ENCODE results near the gene IPO5. TPM values are rescaled to one million over a fixed set of nuclear protein-coding genes. Genes with fewer than 3 reads are reported as not detected.
"Not testable (repeated sequence)": the region's sequence is repeated elsewhere in the genome, so short reads cannot be mapped to it uniquely, and the experiment has no call there.

Gene IPO5
- total and polyA plus RNA-seq, 4 donors: 35.6 to 128 (median 75.1) TPM

DNA sequence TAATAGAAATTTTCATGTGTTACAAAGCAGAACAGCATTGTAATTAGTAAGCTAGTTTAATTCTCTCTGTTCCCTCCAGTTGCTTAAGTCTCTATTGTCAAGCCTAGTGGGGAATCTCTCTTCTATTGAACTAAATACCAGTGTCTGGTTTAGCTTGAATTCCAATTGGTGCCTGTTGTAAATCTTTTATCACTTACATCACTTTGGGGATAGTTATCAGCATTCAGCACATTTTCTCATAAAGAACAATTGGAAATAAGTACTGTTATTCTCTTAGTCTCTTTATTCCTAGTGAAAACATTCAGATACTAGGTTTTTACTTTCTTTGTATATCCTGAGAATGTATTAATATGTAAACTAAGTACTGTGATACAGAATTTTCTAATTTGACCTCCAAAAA, 25.2 kb downstream of the IPO5 start:
- intact Hi-C loops (cut with DNase I): no loop called here
- Histone ChIP-seq H3K4me1 (ENCODE audit: control insufficient read depth in 1 of 2, insufficient read depth in 2 of 2, low read length in 2 of 2) (peaks cover 0 to 6% of the 10 kb centered on the region in 2 donors), H3K27ac (ENCODE audit: low read depth in 1 of 2, low read length in 2 of 2) (no peak overlapping the region), H3K27me3 (ENCODE audit: control insufficient read depth in 1 of 2, insufficient read depth in 2 of 2, low read length in 1 of 2) (no peaks in the 10 kb centered on the region), H3K4me3 (ENCODE audit: low read length in 2 of 2) (no peak overlapping the region), H3K9me3 (ENCODE audit: control insufficient read depth, low read length) (no peaks in the 10 kb centered on the region), H3K36me3 (ENCODE audit: control insufficient read depth in 1 of 2, insufficient read depth in 2 of 2, low read length in 1 of 2) (no peaks in the 10 kb centered on the region)
- DNase-seq: no peak
- ATAC-seq (ENCODE audit: low FRiP score): no peak

DNA sequence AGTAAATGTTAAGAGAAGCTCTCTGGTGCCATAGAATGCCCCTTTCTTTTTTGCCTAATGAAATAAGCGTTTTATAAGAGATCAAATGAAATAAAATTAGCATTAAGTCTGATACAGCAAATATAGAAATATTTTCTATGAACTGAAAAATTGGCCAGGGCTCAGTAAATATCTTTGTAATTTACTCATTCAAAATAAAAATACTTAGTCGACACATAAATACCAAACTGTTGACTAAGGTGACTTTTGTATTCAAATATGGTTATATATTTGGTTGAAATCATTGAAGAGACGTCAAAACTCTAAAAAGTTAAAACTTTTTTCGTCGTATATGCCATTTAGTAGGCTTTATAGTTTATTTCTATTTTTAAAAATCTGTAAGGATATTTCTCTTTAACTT, 25.6 kb downstream of the IPO5 start:
- H3K4me3 ChIP-seq (ENCODE audit: low read length in 2 of 2): no peak overlapping the region
- no peaks in the 10 kb centered on the region for H3K27me3 ChIP-seq (ENCODE audit: control insufficient read depth in 1 of 2, insufficient read depth in 2 of 2, low read length in 1 of 2)
- H3K4me1 ChIP-seq (ENCODE audit: control insufficient read depth in 1 of 2, insufficient read depth in 2 of 2, low read length in 2 of 2): peaks cover 0 to 6% of the 10 kb centered on the region in 2 donors
- intact Hi-C loops (cut with DNase I): no loop called here
- ATAC-seq (ENCODE audit: low FRiP score): no peak
- H3K9me3 ChIP-seq (ENCODE audit: control insufficient read depth, low read length): no peaks in the 10 kb centered on the region
- H3K27ac ChIP-seq (ENCODE audit: low read depth in 1 of 2, low read length in 2 of 2): no peak overlapping the region
- H3K36me3 ChIP-seq (ENCODE audit: control insufficient read depth in 1 of 2, insufficient read depth in 2 of 2, low read length in 1 of 2): no peaks in the 10 kb centered on the region
- DNase-seq: no peak
- 34 to 45% methylated on average over 5 of the region's 5 CpGs for WGBS, 2 donors

DNA sequence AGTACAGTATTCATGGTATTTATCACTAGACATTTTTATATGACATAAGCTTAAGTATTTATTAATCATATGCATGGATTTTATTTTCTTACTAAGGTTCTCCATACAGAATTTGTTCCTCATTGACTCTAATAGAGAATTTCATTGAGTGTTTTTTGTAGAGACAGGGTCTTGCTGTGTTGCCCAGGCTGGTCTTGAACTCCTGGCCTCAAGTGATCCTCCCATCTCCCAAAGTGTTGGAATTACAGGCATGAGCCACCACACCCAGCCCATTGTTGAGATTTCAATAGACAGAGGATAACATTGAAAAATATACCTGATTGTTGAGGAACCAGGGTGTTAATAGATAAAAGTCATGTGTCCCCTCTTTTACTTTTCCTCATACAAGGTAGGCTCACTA, 26.1 kb downstream of the IPO5 start:
- Histone ChIP-seq H3K9me3 (ENCODE audit: control insufficient read depth, low read length) (no peaks in the 10 kb centered on the region), H3K4me1 (ENCODE audit: control insufficient read depth in 1 of 2, insufficient read depth in 2 of 2, low read length in 2 of 2) (peaks cover 0 to 6% of the 10 kb centered on the region in 2 donors), H3K36me3 (ENCODE audit: control insufficient read depth in 1 of 2, insufficient read depth in 2 of 2, low read length in 1 of 2) (no peaks in the 10 kb centered on the region), H3K27me3 (ENCODE audit: control insufficient read depth in 1 of 2, insufficient read depth in 2 of 2, low read length in 1 of 2) (no peaks in the 10 kb centered on the region), H3K27ac (ENCODE audit: low read depth in 1 of 2, low read length in 2 of 2) (no peak overlapping the region), H3K4me3 (ENCODE audit: low read length in 2 of 2) (no peak overlapping the region)
- ATAC-seq (ENCODE audit: low FRiP score): no peak
- intact Hi-C loops (cut with DNase I): no loop called here
- DNase-seq: no peak

DNA sequence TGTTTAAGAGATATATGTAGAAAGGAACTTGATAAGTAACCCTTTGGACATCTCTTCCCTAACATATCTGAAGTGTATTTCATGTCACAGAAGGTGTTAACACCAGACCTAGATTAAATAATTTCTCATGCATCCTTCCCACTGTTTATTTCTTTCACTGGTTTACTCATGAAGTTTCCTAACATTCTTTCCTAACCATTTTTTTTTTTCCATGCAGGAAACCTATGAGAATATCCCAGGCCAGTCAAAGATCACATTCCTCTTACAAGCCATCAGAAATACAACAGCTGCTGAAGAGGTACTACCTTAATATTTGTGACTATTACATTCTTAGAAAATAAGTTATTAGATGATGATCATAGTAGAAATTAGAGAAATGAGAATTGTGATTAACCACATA, 28.8 kb downstream of the IPO5 start:
- no peak overlapping the region for H3K4me3 ChIP-seq (ENCODE audit: low read length in 2 of 2)
- no peaks in the 10 kb centered on the region for H3K27me3 ChIP-seq (ENCODE audit: control insufficient read depth in 1 of 2, insufficient read depth in 2 of 2, low read length in 1 of 2)
- peaks cover 0 to 5% of the 10 kb centered on the region in 2 donors for H3K4me1 ChIP-seq (ENCODE audit: control insufficient read depth in 1 of 2, insufficient read depth in 2 of 2, low read length in 2 of 2)
- DNase-seq: no peak
- H3K27ac ChIP-seq (ENCODE audit: low read depth in 1 of 2, low read length in 2 of 2): no peak overlapping the region
- ATAC-seq (ENCODE audit: low FRiP score): no peak
- H3K36me3 ChIP-seq (ENCODE audit: control insufficient read depth in 1 of 2, insufficient read depth in 2 of 2, low read length in 1 of 2): peaks cover 0 to 2% of the 10 kb centered on the region in 2 donors
- no peaks in the 10 kb centered on the region for H3K9me3 ChIP-seq (ENCODE audit: control insufficient read depth, low read length)
- intact Hi-C loops (cut with DNase I): no loop called here

DNA sequence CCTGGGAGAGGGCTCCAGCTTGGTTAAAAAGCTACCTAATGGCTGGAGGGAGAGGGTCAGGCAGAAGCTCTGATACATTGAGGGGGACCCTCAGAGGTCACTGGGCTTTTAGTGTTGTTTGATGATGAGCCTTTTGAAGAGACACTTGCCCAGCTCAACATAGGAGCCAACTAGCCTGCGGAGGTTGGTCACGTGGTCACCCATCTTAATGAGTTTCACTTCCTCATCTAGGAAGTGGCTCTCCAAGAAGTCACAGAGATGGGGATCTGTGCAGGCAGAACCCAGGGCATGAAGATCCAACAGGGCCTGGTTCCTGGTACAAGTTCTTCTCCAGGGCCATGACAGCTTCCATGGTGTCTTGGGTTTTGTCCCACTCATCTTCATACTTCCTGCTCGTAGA, 33.4 kb downstream of the IPO5 start:
- no peak overlapping the region for H3K4me3 ChIP-seq (ENCODE audit: low read length in 2 of 2)
- no peak overlapping the region for H3K27ac ChIP-seq (ENCODE audit: low read depth in 1 of 2, low read length in 2 of 2)
- DNase-seq: peak in 1 of 2 donors; percentile 61
- 96% methylated on average over 3 of the region's 3 CpGs for WGBS, 2 donors
- intact Hi-C loops (cut with DNase I): no loop called here
- H3K4me1 ChIP-seq (ENCODE audit: control insufficient read depth in 1 of 2, insufficient read depth in 2 of 2, low read length in 2 of 2): no peaks in the 10 kb centered on the region
- ATAC-seq (ENCODE audit: low FRiP score): no peak
- H3K9me3 ChIP-seq (ENCODE audit: control insufficient read depth, low read length): no peaks in the 10 kb centered on the region
- peaks cover 3 to 6% of the 10 kb centered on the region in 2 donors for H3K36me3 ChIP-seq (ENCODE audit: control insufficient read depth in 1 of 2, insufficient read depth in 2 of 2, low read length in 1 of 2)
- no peaks in the 10 kb centered on the region for H3K27me3 ChIP-seq (ENCODE audit: control insufficient read depth in 1 of 2, insufficient read depth in 2 of 2, low read length in 1 of 2)

DNA sequence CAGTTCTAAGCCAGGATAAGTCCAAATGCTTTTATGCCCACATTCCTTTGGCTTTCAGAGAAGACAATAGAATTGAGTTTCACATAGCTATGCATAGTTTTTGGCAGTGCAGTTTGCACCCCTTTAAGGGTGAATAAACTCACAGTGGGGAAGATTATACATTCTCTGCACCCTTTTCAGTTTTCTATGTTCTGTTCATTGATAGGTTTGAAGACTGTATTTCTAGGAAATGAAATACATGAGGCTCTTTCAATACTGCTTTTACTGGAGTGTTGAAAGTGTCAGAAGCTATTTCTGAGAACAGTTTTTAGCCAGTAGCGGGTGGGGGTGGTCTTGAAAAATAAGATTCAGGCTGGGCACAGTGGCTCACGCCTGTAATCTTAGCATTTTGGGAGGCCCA, 46.2 kb downstream of the IPO5 start:
- no peak for DNase-seq
- whole genome bisulfite sequencing, 2 donors: 98 to 100% methylated on average over 2 of the region's 2 CpGs
- ATAC-seq (ENCODE audit: low FRiP score): no peak
- Histone ChIP-seq H3K9me3 (ENCODE audit: control insufficient read depth, low read length) (no peaks in the 10 kb centered on the region), H3K4me1 (ENCODE audit: control insufficient read depth in 1 of 2, insufficient read depth in 2 of 2, low read length in 2 of 2) (no peaks in the 10 kb centered on the region), H3K36me3 (ENCODE audit: control insufficient read depth in 1 of 2, insufficient read depth in 2 of 2, low read length in 1 of 2) (peaks cover 7 to 11% of the 10 kb centered on the region in 2 donors), H3K4me3 (ENCODE audit: low read length in 2 of 2) (no peak overlapping the region), H3K27ac (ENCODE audit: low read depth in 1 of 2, low read length in 2 of 2) (no peak overlapping the region), H3K27me3 (ENCODE audit: control insufficient read depth in 1 of 2, insufficient read depth in 2 of 2, low read length in 1 of 2) (no peaks in the 10 kb centered on the region)
- intact Hi-C loops (cut with DNase I): loop anchor here in 1 of 2 donors (10.0 kb wide), 1 partner anchor 145 kb away; no protein-coding TSS in a partner anchor

DNA sequence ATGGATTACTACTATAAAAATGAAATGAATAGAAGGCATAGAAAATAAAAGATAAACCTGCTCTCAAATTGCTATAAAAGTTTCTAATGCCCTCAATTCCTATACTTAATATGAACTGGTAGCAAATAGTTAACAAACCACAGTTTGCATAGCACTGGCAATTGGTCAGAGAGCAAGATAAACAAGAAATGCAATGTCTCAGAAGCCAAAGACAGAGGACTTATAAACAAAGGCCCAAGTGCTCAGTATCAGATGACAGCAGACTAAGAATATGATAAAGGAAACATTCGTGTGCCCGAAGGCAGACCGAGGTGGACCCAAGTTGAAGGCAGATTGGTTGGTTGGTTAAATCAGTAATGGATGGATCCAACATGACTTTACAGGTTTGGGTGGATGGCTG, 50.6 kb downstream of the IPO5 start:
- ATAC-seq (ENCODE audit: low FRiP score) (no peak), DNase-seq (no peak)
- no peak overlapping the region for H3K4me3 ChIP-seq (ENCODE audit: low read length in 2 of 2)
- WGBS, 2 donors: 61 to 67% methylated on average over 3 of the region's 3 CpGs
- no peaks in the 10 kb centered on the region for H3K9me3 ChIP-seq (ENCODE audit: control insufficient read depth, low read length)
- no peaks in the 10 kb centered on the region for H3K4me1 ChIP-seq (ENCODE audit: control insufficient read depth in 1 of 2, insufficient read depth in 2 of 2, low read length in 2 of 2)
- peaks cover 14 to 25% of the 10 kb centered on the region in 2 donors for H3K36me3 ChIP-seq (ENCODE audit: control insufficient read depth in 1 of 2, insufficient read depth in 2 of 2, low read length in 1 of 2)
- H3K27me3 ChIP-seq (ENCODE audit: control insufficient read depth in 1 of 2, insufficient read depth in 2 of 2, low read length in 1 of 2): no peaks in the 10 kb centered on the region
- H3K27ac ChIP-seq (ENCODE audit: low read depth in 1 of 2, low read length in 2 of 2): no peak overlapping the region
- intact Hi-C loops (cut with DNase I): loop anchor here in 1 of 2 donors (10.0 kb wide), 1 partner anchor 149 kb away; no protein-coding TSS in a partner anchor

DNA sequence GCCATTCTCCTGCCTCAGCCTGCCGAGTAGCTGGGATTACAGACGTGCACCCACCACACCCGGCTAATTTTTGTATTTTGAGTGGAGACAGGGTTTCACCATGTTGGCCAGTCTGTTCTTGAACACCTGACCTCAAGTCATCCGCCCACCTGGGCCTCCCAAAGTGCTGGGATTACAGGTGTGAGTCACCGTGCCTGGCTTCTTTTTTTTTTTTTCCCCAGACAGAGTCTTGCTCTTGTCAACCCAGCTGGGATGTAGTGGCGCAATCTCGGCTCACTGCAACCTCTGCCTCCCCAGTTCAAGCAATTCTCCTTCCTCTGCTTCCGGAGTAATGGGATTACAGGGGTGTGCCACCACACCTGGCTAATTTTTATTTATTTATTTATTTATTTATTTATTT, 51.5 kb downstream of the IPO5 start:
- 96 to 98% methylated on average over 8 of the region's 8 CpGs for WGBS, 2 donors
- peaks cover 14 to 25% of the 10 kb centered on the region in 2 donors for H3K36me3 ChIP-seq (ENCODE audit: control insufficient read depth in 1 of 2, insufficient read depth in 2 of 2, low read length in 1 of 2)
- H3K4me1 ChIP-seq (ENCODE audit: control insufficient read depth in 1 of 2, insufficient read depth in 2 of 2, low read length in 2 of 2); ATAC-seq (ENCODE audit: low FRiP score); H3K27ac ChIP-seq (ENCODE audit: low read depth in 1 of 2, low read length in 2 of 2); H3K4me3 ChIP-seq (ENCODE audit: low read length in 2 of 2); H3K27me3 ChIP-seq (ENCODE audit: control insufficient read depth in 1 of 2, insufficient read depth in 2 of 2, low read length in 1 of 2); H3K9me3 ChIP-seq (ENCODE audit: control insufficient read depth, low read length); DNase-seq: not testable (repeated sequence)
- intact Hi-C loops (cut with DNase I): loop anchor here in 1 of 2 donors (10.0 kb wide), 1 partner anchor 150 kb away; no protein-coding TSS in a partner anchor

DNA sequence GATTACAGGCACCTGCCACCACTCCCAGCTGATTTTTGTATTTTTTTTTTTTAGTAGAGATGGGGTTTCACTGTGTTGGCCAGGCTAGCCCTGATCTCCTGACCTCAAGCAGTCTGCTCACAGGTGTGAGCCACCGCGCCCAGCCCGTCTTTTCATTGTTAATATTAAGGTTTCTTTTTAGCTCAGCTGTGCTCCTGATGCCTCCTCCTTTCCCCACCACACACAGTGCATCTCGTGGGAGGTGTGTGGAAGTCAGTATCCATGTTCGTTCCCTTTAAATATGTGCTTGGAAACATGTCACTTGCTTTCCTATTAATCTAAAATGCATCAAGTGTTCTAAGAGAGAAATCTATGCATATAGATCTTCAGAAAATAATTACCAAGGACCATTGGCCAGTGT, 53.5 kb downstream of the IPO5 start:
- H3K4me3 ChIP-seq (ENCODE audit: low read length in 2 of 2): no peak overlapping the region
- H3K4me1 ChIP-seq (ENCODE audit: control insufficient read depth in 1 of 2, insufficient read depth in 2 of 2, low read length in 2 of 2): no peaks in the 10 kb centered on the region
- DNase-seq (no peak), ATAC-seq (ENCODE audit: low FRiP score) (no peak)
- no peak overlapping the region for H3K27ac ChIP-seq (ENCODE audit: low read depth in 1 of 2, low read length in 2 of 2)
- H3K9me3 ChIP-seq (ENCODE audit: control insufficient read depth, low read length): no peaks in the 10 kb centered on the region
- 91 to 93% methylated on average over 5 of the region's 5 CpGs for WGBS, 2 donors
- H3K36me3 ChIP-seq (ENCODE audit: control insufficient read depth in 1 of 2, insufficient read depth in 2 of 2, low read length in 1 of 2): peaks cover 14 to 23% of the 10 kb centered on the region in 2 donors
- H3K27me3 ChIP-seq (ENCODE audit: control insufficient read depth in 1 of 2, insufficient read depth in 2 of 2, low read length in 1 of 2): no peaks in the 10 kb centered on the region
- intact Hi-C loops (cut with DNase I): loop anchor here in 1 of 2 donors (10.0 kb wide), 1 partner anchor 152 kb away; no protein-coding TSS in a partner anchor
